ENCODE results near the gene CYP27B1.

Gene CYP27B1

GRCh38 chr12:57765003-57765697, 1.7 kb downstream of the CYP27B1 start:
- DNase-seq, result peak; percentile 47

GRCh38 chr12:57764662-57765002, 2.2 kb downstream of the CYP27B1 start:
- no peak for DNase-seq

GRCh38 chr12:57763881-57764661, 2.8 kb downstream of the CYP27B1 start:
- DNase-seq, result no peak

- DNase-seq, result no peak
Measured at GRCh38 chr12:57762463-57762862, 4.4 kb downstream of the CYP27B1 start.

GRCh38 chr12:57761391-57761998, 5.4 kb downstream of the CYP27B1 start:
- no peak for DNase-seq

GRCh38 chr12:57760347-57760982, 6.4 kb downstream of the CYP27B1 start:
- no peak for DNase-seq

- DNase-seq, result peak; percentile 67
Measured at GRCh38 chr12:57759360-57759980, 7.4 kb downstream of the CYP27B1 start.

GRCh38 chr12:57758552-57759359, 8.1 kb downstream of the CYP27B1 start:
- no peak for DNase-seq

- DNase-seq, result no peak
Measured at GRCh38 chr12:57757771-57758170, 9.1 kb downstream of the CYP27B1 start.

GRCh38 chr12:57756406-57757341, 10.2 kb downstream of the CYP27B1 start:
- peak; percentile 79 for DNase-seq

GRCh38 chr12:57755454-57756372, 11.2 kb downstream of the CYP27B1 start:
- peak; percentile 57 for DNase-seq

- DNase-seq, result no peak
Measured at GRCh38 chr12:57755194-57755453, 11.8 kb downstream of the CYP27B1 start.

GRCh38 chr12:57754411-57755193, 12.3 kb downstream of the CYP27B1 start, which contains the start of gene MARCHF9:
MARCHF9 (plus strand) TSS chr12:57755103; CDS start chr12:57755529, 426 bp downstream.
- peak; percentile 94 for DNase-seq

GRCh38 chr12:57753756-57754337, 13.0 kb downstream of the CYP27B1 start:
- DNase-seq, result no peak

GRCh38 chr12:57752668-57753000, 14.2 kb downstream of the CYP27B1 start:
- no peak for DNase-seq

GRCh38 chr12:57751788-57752667, 14.8 kb downstream of the CYP27B1 start, which contains the start of gene CDK4:
CDK4 (minus strand) TSS chr12:57752310; CDS start chr12:57751717, 593 bp downstream.
- DNase-seq, result peak; percentile 100

GRCh38 chr12:57751432-57751787, 15.5 kb downstream of the CYP27B1 start:
- DNase-seq, result no peak
